ENCODE data around the gene ARHGAP4.

The ARHGAP4 gene

DNA sequence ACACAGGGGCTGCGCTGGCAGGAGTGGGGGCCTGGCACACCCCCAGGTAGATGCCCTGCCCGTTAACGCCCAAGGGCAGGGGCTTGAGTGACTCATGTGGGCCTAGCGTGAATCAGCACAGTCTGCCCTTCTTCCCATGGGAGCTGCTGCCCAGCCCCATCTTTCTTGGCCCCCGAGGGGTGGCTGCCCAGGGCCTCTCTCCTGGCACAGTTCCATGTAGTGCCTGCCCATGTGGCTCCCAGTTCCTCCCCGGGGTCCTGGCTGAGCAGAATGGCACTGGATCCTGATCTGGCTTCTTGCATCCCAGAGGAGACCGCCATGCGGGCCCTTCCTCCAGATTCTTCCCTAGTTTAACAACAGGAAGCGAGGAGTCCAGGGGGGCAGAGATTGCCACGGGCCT is 23.7 kb downstream of the ARHGAP4 start:
- no peak for DNase-seq (ENCODE audit: low read depth)

GRCh38 chrX:153901753-153902140 is 24.3 kb downstream of the ARHGAP4 start:
- no peak for DNase-seq (ENCODE audit: low read depth)
- H3K4me3 ChIP-seq (ENCODE audit: control insufficient read depth, low read depth, low read length), result no peak overlapping the region
- TF ChIP-seq, protein P1, sequence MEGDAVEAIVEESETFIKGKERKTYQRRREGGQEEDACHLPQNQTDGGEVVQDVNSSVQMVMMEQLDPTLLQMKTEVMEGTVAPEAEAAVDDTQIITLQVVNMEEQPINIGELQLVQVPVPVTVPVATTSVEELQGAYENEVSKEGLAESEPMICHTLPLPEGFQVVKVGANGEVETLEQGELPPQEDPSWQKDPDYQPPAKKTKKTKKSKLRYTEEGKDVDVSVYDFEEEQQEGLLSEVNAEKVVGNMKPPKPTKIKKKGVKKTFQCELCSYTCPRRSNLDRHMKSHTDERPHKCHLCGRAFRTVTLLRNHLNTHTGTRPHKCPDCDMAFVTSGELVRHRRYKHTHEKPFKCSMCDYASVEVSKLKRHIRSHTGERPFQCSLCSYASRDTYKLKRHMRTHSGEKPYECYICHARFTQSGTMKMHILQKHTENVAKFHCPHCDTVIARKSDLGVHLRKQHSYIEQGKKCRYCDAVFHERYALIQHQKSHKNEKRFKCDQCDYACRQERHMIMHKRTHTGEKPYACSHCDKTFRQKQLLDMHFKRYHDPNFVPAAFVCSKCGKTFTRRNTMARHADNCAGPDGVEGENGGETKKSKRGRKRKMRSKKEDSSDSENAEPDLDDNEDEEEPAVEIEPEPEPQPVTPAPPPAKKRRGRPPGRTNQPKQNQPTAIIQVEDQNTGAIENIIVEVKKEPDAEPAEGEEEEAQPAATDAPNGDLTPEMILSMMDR (IDR thresholded peaks at IDR 0.05; ENCODE audit: control insufficient read depth, insufficient read depth, low read depth, low read length, missing control alignments), result no peak

More for the DNA sequence above, 23.7 kb downstream of the ARHGAP4 start:
- TF ChIP-seq, protein P1 (IDR thresholded peaks at IDR 0.05; ENCODE audit: control insufficient read depth, insufficient read depth, low read depth, low read length, missing control alignments), result no peak
- H3K4me3 ChIP-seq (ENCODE audit: control insufficient read depth, low read depth, low read length), result no peak overlapping the region

GRCh38 chrX:153900831-153901752 is 25.0 kb downstream of the ARHGAP4 start:
- DNase-seq (ENCODE audit: low read depth), result peak; percentile 52
- TF ChIP-seq, protein P1 (IDR thresholded peaks at IDR 0.05; ENCODE audit: control insufficient read depth, insufficient read depth, low read depth, low read length, missing control alignments), result no peak
- no peak overlapping the region for H3K4me3 ChIP-seq (ENCODE audit: control insufficient read depth, low read depth, low read length)

- no peak for DNase-seq (ENCODE audit: low read depth)
Measured at GRCh38 chrX:153897899-153898298, 28.2 kb downstream of the ARHGAP4 start.

GRCh38 chrX:153889123-153889522 is 36.9 kb downstream of the ARHGAP4 start:
- DNase-seq (ENCODE audit: low read depth), result no peak
- H3K4me3 ChIP-seq (ENCODE audit: control insufficient read depth, low read depth, low read length), result no peak overlapping the region
- TF ChIP-seq, protein P1 (IDR thresholded peaks at IDR 0.05; ENCODE audit: control insufficient read depth, insufficient read depth, low read depth, low read length, missing control alignments), result no peak

More at GRCh38 chrX:153897899-153898298, 28.2 kb downstream of the ARHGAP4 start:
- TF ChIP-seq, protein P1 (IDR thresholded peaks at IDR 0.05; ENCODE audit: control insufficient read depth, insufficient read depth, low read depth, low read length, missing control alignments), result no peak
- no peak overlapping the region for H3K4me3 ChIP-seq (ENCODE audit: control insufficient read depth, low read depth, low read length)

DNA sequence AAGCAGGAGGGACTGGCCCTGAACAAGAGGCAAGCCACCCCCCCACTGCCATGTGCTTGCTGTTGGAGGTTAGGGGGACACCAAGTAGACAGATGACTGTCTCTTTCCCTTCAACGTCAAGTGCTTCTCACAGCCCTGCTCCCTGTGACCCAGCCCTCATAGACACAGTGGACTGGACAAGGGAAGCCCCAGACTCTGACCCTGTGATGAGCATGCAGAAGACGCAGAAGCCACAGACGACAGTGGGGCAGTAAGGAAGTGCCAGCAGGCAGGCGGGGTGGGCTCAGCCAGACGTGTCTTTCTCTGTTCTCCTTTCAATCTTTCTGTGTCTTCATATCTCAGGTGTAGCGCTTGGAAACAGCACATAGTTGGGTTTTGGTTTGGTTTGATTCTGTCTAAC is 37.7 kb downstream of the ARHGAP4 start:
- no peak overlapping the region for H3K4me3 ChIP-seq (ENCODE audit: control insufficient read depth, low read depth, low read length)
- TF ChIP-seq, protein P1 (IDR thresholded peaks at IDR 0.05; ENCODE audit: control insufficient read depth, insufficient read depth, low read depth, low read length, missing control alignments), result no peak
- DNase-seq (ENCODE audit: low read depth), result no peak

Measured in AG09309 (cell line).